Activated CD4-positive, alpha-beta T cell treated with anti-CD3 and anti-CD28 coated beads for 48 hours (primary cell): ENCODE results near the gene DMRTA1.
"Not testable (repeated sequence)": the region's sequence is repeated elsewhere in the genome, so short reads cannot be mapped to it uniquely, and the experiment has no call there.

Experiments used
- DNase-seq: peaks from one replicate; pipeline ENCODE4 v3.0.0-alpha.2; 2020

DMRTA1 gene

GRCh38 chr9:22463205-22463604 lies 16.6 kb downstream of the DMRTA1 start:
- DNase-seq: no peak

- peak; percentile 6 for DNase-seq
Measured at GRCh38 chr9:22469928-22470544, 23.4 kb downstream of the DMRTA1 start.

DNA sequence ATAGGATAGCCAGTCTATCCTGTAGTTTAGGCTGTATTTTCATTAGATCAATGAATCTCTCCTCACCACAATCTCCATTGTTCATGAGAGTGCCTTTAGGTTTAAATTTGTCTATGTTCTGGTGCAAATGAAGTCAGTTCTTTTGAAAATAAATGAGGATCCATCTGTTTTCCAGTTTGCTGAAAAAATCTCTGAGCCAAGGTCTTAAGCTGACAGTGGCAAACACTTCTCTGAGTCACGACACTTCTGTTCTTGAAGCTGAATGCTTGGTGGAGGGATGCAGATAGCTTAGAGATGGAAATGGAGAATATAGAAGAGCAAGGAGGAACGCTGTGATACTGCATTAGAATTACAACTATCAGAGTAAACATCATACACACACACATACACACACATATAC lies 34.9 kb downstream of the DMRTA1 start:
- no peak for DNase-seq

DNA sequence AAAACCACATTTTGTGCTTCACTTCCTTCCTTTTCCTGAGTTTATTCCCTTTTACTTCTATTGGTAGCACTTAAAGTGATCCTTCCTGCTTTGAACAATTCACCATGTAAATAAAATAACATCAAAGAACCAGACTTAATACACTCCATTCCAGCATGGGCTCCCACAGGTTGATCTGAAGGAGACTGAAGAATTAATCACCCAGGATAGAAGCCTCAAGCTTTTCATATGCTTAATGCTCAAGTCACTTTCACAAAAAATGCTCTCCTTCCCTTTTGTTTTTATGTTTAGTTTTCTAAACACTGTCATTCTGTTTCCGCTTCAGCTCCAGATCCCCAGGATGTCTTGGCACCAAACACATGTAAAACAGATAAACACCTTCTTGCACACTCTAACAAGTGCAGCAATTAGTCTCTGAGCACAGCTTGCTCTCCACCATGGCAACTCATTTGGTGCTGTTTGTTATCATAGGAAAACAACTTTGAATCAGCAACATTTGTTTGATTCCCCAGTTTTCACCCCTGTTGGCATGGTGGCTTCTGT lies 37.0 kb downstream of the DMRTA1 start:
- no peak for DNase-seq

GRCh38 chr9:22496197-22496596 lies 49.6 kb downstream of the DMRTA1 start:
- not testable (repeated sequence) for DNase-seq
